NT2/D1 (cell line): ENCODE results near the gene LAMA5.

ENCODE experiments used
- YY1 ChIP-seq: IDR thresholded peaks from 2 replicates; pipeline ENCODE4 v1.6.1; 2011; ENCODE audit not compliant: insufficient read length, insufficient read depth
- ZNF274 ChIP-seq: IDR thresholded peaks from 2 replicates; pipeline ENCODE4 v1.6.1; 2011; ENCODE audit warnings: mild to moderate bottlenecking, low read depth, low read length

DNA sequence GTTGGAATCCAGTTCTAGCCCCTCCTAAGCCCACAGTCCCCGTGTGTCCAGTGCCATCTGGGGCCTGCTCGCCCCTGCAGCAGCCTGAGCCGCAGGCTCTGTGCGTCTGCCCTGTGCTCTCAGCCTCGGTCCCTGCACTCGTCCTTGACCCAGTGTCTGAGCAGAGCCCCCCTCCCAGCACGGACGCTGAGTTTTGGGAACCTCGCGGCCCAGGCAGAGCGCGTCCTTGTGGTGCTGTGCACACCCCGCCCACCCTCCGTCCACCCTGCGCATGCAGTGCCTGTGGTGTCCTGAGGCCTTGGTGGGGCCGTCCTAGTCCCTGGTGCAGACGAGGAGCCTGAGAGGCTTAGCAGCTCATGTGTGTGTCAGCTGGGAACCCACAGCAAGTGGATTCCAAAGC lies 97.2 kb downstream of the LAMA5 start:
- TF ChIP-seq ZNF274 (no peak), YY1 (no peak)
